Glomerular visceral epithelial cell (primary cell): ENCODE data around the gene ERP27.

Source experiments
- DNase-seq: peaks from one replicate; pipeline ENCODE4 v3.0.0-alpha.2; 2016; ENCODE audit errors: extremely low spot score

ERP27 gene

GRCh38 chr12:14936224-14936861 lies 2.0 kb downstream of the ERP27 start:
- DNase-seq: no peak

GRCh38 chr12:14935031-14935430 lies 3.3 kb downstream of the ERP27 start:
- peak; percentile 14 for DNase-seq

GRCh38 chr12:14934511-14934910 lies 3.8 kb downstream of the ERP27 start:
- no peak for DNase-seq

- no peak for DNase-seq
Observed at GRCh38 chr12:14931791-14932560, 6.4 kb downstream of the ERP27 start.

GRCh38 chr12:14931359-14931758 lies 7.0 kb downstream of the ERP27 start:
- no peak for DNase-seq

GRCh38 chr12:14930299-14930698 lies 8.0 kb downstream of the ERP27 start:
- no peak for DNase-seq

- no peak for DNase-seq
Observed at GRCh38 chr12:14928931-14929330, 9.4 kb downstream of the ERP27 start.

GRCh38 chr12:14927267-14927666 lies 11.1 kb downstream of the ERP27 start:
- DNase-seq: no peak

- no peak for DNase-seq
Observed at GRCh38 chr12:14924541-14924940, 13.8 kb downstream of the ERP27 start.

- DNase-seq: no peak
Observed at GRCh38 chr12:14923944-14924343, 14.4 kb downstream of the ERP27 start.

GRCh38 chr12:14921218-14921617 lies 17.1 kb downstream of the ERP27 start:
- no peak for DNase-seq

GRCh38 chr12:14920475-14921126 lies 17.7 kb downstream of the ERP27 start:
- no peak for DNase-seq

GRCh38 chr12:14919455-14919854 lies 18.9 kb downstream of the ERP27 start:
- no peak for DNase-seq

GRCh38 chr12:14915736-14916135 lies 22.6 kb downstream of the ERP27 start:
- DNase-seq: no peak

GRCh38 chr12:14913381-14913781 lies 25.0 kb downstream of the ERP27 start:
- no peak for DNase-seq

- DNase-seq: no peak
Observed at GRCh38 chr12:14911131-14911530, 27.2 kb downstream of the ERP27 start.

- DNase-seq: no peak
Observed at GRCh38 chr12:14910090-14910915, 28.0 kb downstream of the ERP27 start.

- DNase-seq: no peak
Observed at GRCh38 chr12:14907953-14908352, 30.4 kb downstream of the ERP27 start.

GRCh38 chr12:14906114-14906513 lies 32.2 kb downstream of the ERP27 start:
- no peak for DNase-seq

GRCh38 chr12:14905269-14906004 lies 32.9 kb downstream of the ERP27 start:
- no peak for DNase-seq

- no peak for DNase-seq
Observed at GRCh38 chr12:14904854-14905253, 33.5 kb downstream of the ERP27 start.
